GM21367 (cell line): ENCODE data around the gene SRCAP.
"Not testable (repeated sequence)": the region's sequence is repeated elsewhere in the genome, so short reads cannot be mapped to it uniquely, and the experiment has no call there.

Source experiments
- ATAC-seq: cut with Tn5 transposase; IDR thresholded peaks from one replicate; pipeline ENCODE4 v1.9.1; 2021; ENCODE audit not compliant: unreplicated experiment

The SRCAP gene

GRCh38 chr16:30663820-30664219 lies 35.2 kb upstream of the SRCAP start:
- ATAC-seq, result no peak

- ATAC-seq, result no peak
These were observed 34.3 kb upstream of the SRCAP start for GRCh38 chr16:30664616-30665109.

DNA sequence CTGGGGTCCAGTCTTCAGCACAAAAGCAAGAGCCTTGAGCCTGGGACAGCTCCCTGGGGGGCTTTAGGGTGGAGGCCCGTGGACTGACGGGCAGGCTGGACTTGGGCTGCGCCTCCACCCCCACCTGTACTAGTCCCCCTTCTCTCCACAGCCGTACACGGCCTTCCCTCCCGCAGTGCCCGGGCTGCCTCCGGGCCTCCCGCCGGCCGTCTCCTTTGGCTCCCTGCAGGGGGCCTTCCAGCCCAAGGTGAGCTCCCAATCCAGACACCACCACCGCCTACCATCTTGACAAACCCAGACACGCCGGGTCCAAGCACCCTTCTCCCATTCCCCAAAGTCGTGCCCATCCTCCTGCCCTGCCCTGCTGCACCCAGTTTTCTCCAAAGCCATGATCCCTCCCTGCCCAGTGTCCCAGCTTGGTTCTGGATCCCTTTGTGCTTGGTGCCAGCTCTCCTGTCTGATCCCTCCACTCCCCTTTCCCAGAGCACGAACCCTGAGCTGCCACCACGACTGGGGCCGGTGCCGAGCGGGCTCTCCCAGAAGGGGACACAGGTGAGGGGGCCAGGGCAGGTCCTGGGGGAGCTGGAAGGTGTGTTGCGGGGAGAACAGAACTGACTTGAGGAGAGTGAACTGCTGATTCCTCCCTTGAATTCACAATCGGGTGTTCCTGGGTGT lies 33.7 kb upstream of the SRCAP start:
- ATAC-seq, result no peak

GRCh38 chr16:30665830-30666190 lies 33.2 kb upstream of the SRCAP start:
- no peak for ATAC-seq

- no peak for ATAC-seq
These were observed 32.3 kb upstream of the SRCAP start for GRCh38 chr16:30666681-30667080.

- no peak for ATAC-seq
These were observed 31.5 kb upstream of the SRCAP start for GRCh38 chr16:30667361-30667905.

GRCh38 chr16:30668393-30668792 lies 30.6 kb upstream of the SRCAP start:
- no peak for ATAC-seq

- no peak for ATAC-seq
These were observed 29.7 kb upstream of the SRCAP start for GRCh38 chr16:30669026-30669902.

GRCh38 chr16:30669903-30670824 lies 28.8 kb upstream of the SRCAP start:
- no peak for ATAC-seq

DNA sequence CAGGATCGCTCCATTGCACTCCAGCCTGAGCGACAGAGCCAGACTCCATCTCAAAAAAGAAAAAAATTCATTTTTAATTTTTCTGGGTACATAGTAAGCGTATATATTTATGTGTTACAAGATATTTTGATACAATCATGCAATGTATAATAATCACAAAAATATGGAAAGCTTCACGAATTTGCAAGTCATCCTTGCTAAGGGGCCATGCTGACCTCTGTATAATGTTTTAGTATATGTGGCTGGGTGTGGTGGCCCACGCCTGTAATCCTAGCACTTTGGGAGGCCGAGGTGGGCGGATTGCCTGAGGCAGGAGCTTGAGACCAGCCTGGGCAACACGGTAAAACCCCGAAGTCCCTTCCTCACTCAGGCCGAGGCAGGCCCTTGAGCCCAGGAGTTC lies 23.8 kb upstream of the SRCAP start:
- no peak for ATAC-seq

DNA sequence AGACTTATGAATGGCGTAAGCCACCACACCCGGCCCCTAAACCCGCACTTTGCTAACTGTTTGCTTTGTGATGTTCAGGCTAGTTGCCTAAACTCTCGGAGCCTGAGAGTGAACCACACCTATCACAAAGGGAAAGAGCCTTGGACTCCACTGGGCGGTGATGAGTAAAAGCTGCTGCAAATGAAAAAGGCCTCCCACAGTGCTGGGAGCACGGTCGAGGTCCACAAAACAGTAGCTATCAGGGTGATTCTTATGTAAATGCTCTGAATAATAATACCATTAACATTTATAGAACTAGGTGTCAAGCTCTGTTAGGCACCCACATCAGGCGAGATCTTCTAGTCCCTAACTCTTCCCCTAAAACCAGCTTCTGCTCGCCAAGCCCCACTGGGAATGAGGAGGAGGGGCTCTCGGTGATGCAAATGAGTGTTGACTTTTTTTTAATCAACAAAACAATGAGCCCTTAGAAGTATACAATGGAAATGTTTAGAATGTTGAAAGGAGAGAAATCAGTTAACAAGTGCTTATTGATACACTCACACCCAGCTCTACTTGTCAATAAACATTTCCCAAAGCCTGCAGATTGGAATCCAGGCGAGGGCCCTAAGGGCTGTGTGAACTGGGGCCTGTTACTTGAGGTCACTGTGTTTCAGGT lies 20.9 kb upstream of the SRCAP start:
- ATAC-seq, result no peak

DNA sequence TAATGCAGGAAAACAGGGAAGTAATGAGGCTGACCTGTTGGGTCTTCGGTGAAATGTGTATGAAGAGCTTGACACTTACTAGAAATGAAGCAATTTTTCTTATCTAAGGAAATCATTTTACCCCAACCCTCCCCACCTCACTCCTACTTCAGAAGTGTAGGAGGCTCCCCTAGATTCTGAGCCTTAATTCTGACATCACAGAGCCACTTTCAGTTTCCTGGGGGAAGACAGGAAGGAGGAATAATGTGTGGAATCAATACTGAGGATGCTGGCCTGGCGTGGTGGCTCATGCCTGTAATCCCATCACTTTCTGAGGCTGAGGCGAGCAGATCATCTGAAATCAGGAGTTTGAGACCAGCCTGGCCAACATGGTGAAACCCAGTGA lies 20.4 kb upstream of the SRCAP start:
- ATAC-seq, result no peak

DNA sequence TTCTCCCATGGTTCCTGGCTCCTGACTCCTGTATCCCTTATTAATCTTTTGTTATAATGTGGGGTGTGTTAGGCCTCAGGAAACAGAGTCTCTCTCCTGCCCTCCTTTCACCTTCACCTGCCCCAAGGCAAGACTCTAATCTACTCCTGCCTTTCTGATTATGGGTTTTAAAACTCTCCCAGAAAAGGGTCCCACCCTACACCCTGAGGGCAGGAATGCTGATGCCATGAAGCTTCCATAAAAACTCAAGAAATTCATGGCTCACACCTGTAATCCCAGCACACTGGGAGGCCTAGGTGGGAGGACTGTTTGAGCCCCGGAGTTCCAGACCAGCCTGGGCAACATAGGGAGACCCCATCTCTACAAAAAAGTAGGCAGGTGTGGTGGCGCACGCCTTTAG lies 18.6 kb upstream of the SRCAP start:
- no peak for ATAC-seq

DNA sequence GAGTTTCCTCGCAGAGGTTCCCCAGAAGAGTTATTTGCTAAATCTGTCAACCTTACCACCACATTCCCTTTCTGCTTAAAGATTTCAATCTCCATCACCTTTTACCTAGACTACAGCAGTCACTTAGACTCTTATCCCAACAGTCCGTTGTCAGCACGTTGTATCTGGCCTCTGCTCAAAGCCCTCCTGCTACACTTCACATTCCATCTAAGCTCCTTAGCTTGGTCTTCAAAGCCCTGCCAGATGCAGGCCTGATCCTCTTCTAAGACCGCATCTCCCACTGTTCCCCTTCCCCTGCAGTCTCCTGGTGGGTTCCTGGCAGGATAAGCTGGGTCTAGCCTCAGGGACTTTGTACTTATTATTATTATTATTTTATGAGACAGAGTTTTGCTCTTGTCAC lies 10.3 kb upstream of the SRCAP start:
- ATAC-seq, result no peak

DNA sequence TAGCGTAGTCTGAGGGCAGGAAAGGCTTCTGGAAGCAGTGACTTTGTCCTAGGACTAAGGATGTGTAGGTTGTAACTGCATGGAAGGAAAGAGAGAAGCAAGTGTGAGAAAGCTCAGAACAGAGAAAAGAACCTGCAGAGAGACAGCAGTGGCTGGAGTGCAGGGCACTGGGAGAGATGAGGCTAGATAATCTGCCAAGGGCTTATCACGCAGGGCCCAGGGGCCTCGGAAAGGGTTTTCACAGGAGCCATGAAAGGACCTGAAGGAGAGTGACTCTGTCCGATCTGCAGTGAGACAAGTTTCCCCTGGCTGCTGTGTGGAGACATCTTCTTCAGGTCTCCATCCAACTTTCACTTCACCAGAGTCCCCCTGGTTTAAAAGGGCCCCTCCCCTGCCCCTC lies 7.1 kb upstream of the SRCAP start:
- no peak for ATAC-seq

- ATAC-seq, result no peak
These were observed 6.4 kb upstream of the SRCAP start for GRCh38 chr16:30692396-30693064.

- ATAC-seq, result no peak
These were observed 3.9 kb upstream of the SRCAP start for GRCh38 chr16:30694926-30695693.

- not testable (repeated sequence) for ATAC-seq
These were observed 2.3 kb upstream of the SRCAP start for GRCh38 chr16:30696646-30697045.
